Activated CD8-positive, alpha-beta T cell treated with anti-CD3 and anti-CD28 coated beads for 36 hours (primary cell): ENCODE data around the gene TMEM179. TPM values are rescaled to one million over a fixed set of nuclear protein-coding genes. Genes with fewer than 3 reads are reported as not detected.

ENCODE experiments used
- ATAC-seq: fragments of 200-7000 bp; cut with Tn5 transposase; one replicate; pipeline ENCODE4 v1.10.0; 2021; ENCODE audit warnings: mild to moderate bottlenecking, moderate library complexity
- CTCF ChIA-PET: fragments of 350-600 bp; sonication (Branson Sonifier 250); formaldehyde crosslinking; loops from one replicate; lab custom pipeline; 2021; ENCODE audit warnings: antibody characterized with exemption; lab: Charles Lee
- POLR2A ChIA-PET: fragments of 350-600 bp; sonication (Branson Sonifier 250); formaldehyde crosslinking; loops from one replicate; lab custom pipeline; 2021; ENCODE audit warnings: antibody characterized with exemption; lab: Charles Lee
- DNase-seq: peaks from one replicate; pipeline ENCODE4 v3.0.0-alpha.2; 2020
- H3K27ac Mint-ChIP-seq: one replicate; pipeline ENCODE4 v1.8.0; 2021; ENCODE audit warnings: mild to moderate bottlenecking, mixed read lengths
- H3K27me3 Mint-ChIP-seq: one replicate; pipeline ENCODE4 v1.8.0; 2021; ENCODE audit warnings: mixed read lengths
- H3K36me3 Mint-ChIP-seq: one replicate; pipeline ENCODE4 v1.8.0; 2021; ENCODE audit warnings: low read depth, mixed read lengths
- H3K4me1 Mint-ChIP-seq: one replicate; pipeline ENCODE4 v1.8.0; 2021; ENCODE audit warnings: low read depth, mixed read lengths
- H3K4me3 Mint-ChIP-seq: one replicate; pipeline ENCODE4 v1.8.0; 2021; ENCODE audit warnings: mild to moderate bottlenecking, moderate library complexity, mixed read lengths
- H3K9me3 Mint-ChIP-seq: one replicate; pipeline ENCODE4 v1.8.0; 2021; ENCODE audit warnings: mixed read lengths
- intact Hi-C: fragments of 100-400 bp; cut with micrococcal nuclease; formaldehyde crosslinking; loops from one replicate; pipeline ENCODE4 v1.10.0; 2022
- total RNA-seq, 2 experiments: library from RNA; stranded (reverse); gene quantifications; one replicate each; pipeline ENCODE4 v1.2.3, GENCODE V29; 2021
- TF ChIP-seq, protein P1 (sequence below): fragments of 200-600 bp; IDR thresholded peaks from one replicate; pipeline ENCODE4 v1.8.0; 2022; ENCODE audit warnings: antibody characterized with exemption, mild to moderate bottlenecking

The TMEM179 gene
- total RNA-seq, 2 experiments from 2014 or later, result not detected

DNA sequence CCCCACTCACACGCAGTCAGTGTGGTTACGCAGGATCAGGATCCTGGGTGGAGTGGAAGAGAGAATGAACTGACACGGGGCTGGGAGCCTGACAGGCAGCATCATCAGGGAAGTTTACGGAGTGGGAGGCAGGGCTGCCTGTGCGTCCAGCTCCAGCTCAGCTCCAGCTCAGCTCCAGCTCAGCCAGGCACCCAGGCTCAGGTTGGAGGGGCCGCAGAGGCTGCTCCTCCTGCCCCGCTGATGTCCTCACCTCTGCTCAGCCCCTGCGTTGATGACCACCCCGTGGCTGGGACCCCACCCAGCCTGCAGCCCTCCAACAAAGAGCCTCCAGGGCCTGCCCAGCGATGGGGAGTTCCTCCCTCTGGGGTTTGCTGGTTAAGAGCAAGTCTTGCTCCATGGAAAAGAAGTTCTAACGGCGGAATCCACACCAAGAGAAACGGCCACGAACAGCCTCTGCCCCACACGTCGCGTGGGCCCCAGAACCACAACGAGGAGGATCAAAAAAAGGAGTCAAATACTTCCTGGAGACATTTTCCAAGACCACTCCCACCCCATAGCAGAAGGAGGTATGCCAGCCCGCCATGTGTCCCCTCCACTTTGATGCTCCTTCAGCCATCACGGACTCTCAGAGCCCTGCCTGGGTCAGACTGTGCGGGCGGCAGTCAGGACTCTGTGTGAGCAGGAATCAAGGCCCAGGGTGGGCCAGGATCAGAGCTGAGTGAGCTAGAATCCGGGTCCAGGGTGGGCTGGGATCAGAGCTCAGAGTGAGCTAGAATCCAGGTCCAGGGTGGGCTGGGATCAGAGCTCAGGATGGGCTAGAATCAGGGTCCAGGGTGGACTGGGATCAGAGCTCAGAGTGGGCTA, 42.7 kb downstream of the TMEM179 start:
- CTCF ChIA-PET, result interaction anchor here (2.6 kb wide), 1 partner anchor 485 kb away, joined by 13 read pairs; no protein-coding TSS in a partner anchor
- TF ChIP-seq, protein P1, sequence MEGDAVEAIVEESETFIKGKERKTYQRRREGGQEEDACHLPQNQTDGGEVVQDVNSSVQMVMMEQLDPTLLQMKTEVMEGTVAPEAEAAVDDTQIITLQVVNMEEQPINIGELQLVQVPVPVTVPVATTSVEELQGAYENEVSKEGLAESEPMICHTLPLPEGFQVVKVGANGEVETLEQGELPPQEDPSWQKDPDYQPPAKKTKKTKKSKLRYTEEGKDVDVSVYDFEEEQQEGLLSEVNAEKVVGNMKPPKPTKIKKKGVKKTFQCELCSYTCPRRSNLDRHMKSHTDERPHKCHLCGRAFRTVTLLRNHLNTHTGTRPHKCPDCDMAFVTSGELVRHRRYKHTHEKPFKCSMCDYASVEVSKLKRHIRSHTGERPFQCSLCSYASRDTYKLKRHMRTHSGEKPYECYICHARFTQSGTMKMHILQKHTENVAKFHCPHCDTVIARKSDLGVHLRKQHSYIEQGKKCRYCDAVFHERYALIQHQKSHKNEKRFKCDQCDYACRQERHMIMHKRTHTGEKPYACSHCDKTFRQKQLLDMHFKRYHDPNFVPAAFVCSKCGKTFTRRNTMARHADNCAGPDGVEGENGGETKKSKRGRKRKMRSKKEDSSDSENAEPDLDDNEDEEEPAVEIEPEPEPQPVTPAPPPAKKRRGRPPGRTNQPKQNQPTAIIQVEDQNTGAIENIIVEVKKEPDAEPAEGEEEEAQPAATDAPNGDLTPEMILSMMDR, result no peak

DNA sequence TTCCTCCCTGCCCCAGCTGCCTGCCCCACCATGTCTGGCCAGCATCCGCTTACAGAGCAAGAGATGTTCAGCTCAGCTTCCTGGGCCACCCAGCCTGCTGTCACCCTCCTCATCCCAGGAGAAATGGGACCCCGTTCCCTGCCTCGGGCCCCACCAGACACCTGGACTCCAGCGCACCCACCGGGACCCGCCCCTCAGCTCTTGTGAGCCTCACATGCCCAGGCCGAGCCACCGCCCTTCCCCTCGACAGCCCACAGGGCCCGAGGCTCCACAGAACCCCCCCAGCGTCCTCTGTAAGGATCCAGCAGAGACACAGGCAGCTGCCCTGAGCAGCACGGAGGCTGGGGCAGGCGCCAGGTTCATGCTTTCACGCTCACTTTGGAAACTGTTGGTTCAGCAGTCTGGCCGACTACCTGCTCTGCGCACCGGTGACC, 43.4 kb downstream of the TMEM179 start:
- peaks cover 8% of the 10 kb centered on the region for H3K27me3 Mint-ChIP-seq
- intact Hi-C loops, result loop anchor here (10.0 kb wide), 1 partner anchor 416 kb away; no protein-coding TSS in a partner anchor
- H3K4me3 Mint-ChIP-seq, result no peak overlapping the region
- ChIA-PET POLR2A (no interaction called here), CTCF (no interaction called here)
- ATAC-seq (no peak), DNase-seq (no peak)
- no peak overlapping the region for H3K27ac Mint-ChIP-seq
- no peaks in the 10 kb centered on the region for H3K4me1 Mint-ChIP-seq
- H3K9me3 Mint-ChIP-seq, result no peaks in the 10 kb centered on the region
- H3K36me3 Mint-ChIP-seq, result no peaks in the 10 kb centered on the region
- TF ChIP-seq, protein P1, result no peak

More for the DNA sequence above, 42.7 kb downstream of the TMEM179 start:
- Mint-ChIP-seq H3K27ac (no peak overlapping the region), H3K36me3 (no peaks in the 10 kb centered on the region), H3K4me3 (no peak overlapping the region), H3K4me1 (no peaks in the 10 kb centered on the region), H3K9me3 (no peaks in the 10 kb centered on the region), H3K27me3 (peaks cover 8% of the 10 kb centered on the region)
- POLR2A ChIA-PET, result no interaction called here
- no peak for DNase-seq
- intact Hi-C loops, result loop anchor here (10.0 kb wide), 1 partner anchor 417 kb away; no protein-coding TSS in a partner anchor
- no peak for ATAC-seq

- Mint-ChIP-seq H3K9me3 (no peaks in the 10 kb centered on the region), H3K27ac (no peak overlapping the region), H3K36me3 (no peaks in the 10 kb centered on the region), H3K27me3 (peaks cover 6% of the 10 kb centered on the region), H3K4me3 (no peak overlapping the region), H3K4me1 (no peaks in the 10 kb centered on the region)
- ChIA-PET CTCF (no interaction called here), POLR2A (no interaction called here)
- intact Hi-C loops, result loop anchor here (10.0 kb wide), 1 partner anchor 416 kb away; no protein-coding TSS in a partner anchor
- DNase-seq (no peak), ATAC-seq (no peak)
- TF ChIP-seq, protein P1, result no peak
Measured at GRCh38 chr14:104560586-104560945, 44.0 kb downstream of the TMEM179 start.

- H3K4me1 Mint-ChIP-seq, result no peaks in the 10 kb centered on the region
- TF ChIP-seq, protein P1, result no peak
- ATAC-seq (no peak), DNase-seq (no peak)
- intact Hi-C loops, result loop anchor here (10.0 kb wide), 1 partner anchor 415 kb away; no protein-coding TSS in a partner anchor
- H3K9me3 Mint-ChIP-seq, result no peaks in the 10 kb centered on the region
- CTCF ChIA-PET, result no interaction called here
- no peak overlapping the region for H3K4me3 Mint-ChIP-seq
- H3K27me3 Mint-ChIP-seq, result peaks cover 6% of the 10 kb centered on the region
- H3K27ac Mint-ChIP-seq, result no peak overlapping the region
- H3K36me3 Mint-ChIP-seq, result no peaks in the 10 kb centered on the region
- POLR2A ChIA-PET, result no interaction called here
Measured at GRCh38 chr14:104559804-104560585, 44.6 kb downstream of the TMEM179 start.
